Measurements from ENCODE around the gene GPR137.

DNA sequence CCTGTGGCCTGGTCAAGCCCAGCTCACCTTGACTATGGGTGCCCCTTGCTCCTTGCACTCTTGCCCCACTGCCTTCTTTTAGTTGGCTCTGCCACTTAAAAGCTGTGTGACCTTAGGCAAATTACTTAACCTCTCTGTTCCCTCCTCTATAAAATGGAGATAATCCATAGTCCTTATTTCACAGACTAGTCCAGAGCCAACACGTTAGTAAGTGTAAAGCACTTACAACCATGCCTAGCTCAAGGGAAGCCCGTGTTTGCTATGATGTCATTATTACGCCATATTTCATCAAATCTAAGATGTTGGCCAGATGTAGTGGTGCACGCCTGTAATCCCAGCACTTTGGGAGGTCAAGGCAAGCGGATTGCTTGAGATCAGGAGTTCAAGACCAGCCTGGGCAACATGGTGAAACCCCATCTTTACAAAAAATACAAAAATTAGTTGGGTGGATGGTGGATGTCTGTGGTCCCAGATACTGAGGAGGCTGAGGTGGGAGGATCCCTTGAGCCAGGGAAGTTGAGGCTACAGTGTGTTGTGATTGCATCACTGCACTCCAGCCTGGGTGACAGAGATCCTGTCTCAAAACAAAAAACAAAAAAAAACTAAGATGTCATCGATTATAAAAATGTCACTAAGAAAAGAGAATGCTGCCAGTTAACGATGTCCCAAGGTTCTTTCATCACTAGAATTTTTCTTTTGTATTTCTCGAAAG is 52.0 kb downstream of the GPR137 start:
- TF ChIP-seq POLR2AphosphoS5 (IDR thresholded peaks at IDR 0.05; ENCODE audit: low read depth, low read length) (no peak), TAF1 (IDR thresholded peaks at IDR 0.05; ENCODE audit: borderline replicate concordance, insufficient read depth, low read length) (no peak), SIN3A (IDR thresholded peaks at IDR 0.05; ENCODE audit: borderline replicate concordance, insufficient read depth, low read length) (no peak), FOXP2 (optimal IDR thresholded peaks at IDR 0.05; ENCODE audit: borderline replicate concordance, extremely low read depth, extremely low read length, insufficient read depth) (no peak)
- TF ChIP-seq, protein P1, sequence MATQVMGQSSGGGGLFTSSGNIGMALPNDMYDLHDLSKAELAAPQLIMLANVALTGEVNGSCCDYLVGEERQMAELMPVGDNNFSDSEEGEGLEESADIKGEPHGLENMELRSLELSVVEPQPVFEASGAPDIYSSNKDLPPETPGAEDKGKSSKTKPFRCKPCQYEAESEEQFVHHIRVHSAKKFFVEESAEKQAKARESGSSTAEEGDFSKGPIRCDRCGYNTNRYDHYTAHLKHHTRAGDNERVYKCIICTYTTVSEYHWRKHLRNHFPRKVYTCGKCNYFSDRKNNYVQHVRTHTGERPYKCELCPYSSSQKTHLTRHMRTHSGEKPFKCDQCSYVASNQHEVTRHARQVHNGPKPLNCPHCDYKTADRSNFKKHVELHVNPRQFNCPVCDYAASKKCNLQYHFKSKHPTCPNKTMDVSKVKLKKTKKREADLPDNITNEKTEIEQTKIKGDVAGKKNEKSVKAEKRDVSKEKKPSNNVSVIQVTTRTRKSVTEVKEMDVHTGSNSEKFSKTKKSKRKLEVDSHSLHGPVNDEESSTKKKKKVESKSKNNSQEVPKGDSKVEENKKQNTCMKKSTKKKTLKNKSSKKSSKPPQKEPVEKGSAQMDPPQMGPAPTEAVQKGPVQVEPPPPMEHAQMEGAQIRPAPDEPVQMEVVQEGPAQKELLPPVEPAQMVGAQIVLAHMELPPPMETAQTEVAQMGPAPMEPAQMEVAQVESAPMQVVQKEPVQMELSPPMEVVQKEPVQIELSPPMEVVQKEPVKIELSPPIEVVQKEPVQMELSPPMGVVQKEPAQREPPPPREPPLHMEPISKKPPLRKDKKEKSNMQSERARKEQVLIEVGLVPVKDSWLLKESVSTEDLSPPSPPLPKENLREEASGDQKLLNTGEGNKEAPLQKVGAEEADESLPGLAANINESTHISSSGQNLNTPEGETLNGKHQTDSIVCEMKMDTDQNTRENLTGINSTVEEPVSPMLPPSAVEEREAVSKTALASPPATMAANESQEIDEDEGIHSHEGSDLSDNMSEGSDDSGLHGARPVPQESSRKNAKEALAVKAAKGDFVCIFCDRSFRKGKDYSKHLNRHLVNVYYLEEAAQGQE (IDR thresholded peaks at IDR 0.05; ENCODE audit: insufficient read depth in 1 of 2, low read depth in 2 of 2, low read length in 2 of 2), result no peak
